Smooth muscle cell (in vitro differentiated cells): ENCODE data around the gene MYOF. TPM values are rescaled to one million over a fixed set of nuclear protein-coding genes. Genes with fewer than 3 reads are reported as not detected.

Source experiments
- DNase-seq: peaks from one replicate; lab custom pipeline; 2025; ENCODE audit not compliant: unreplicated experiment; lab: John Stamatoyannopoulos, UW
- H2AFZ ChIP-seq: fragments of 200-600 bp; sonication (generic); 2 replicates; pipeline ENCODE4 v1.6.0; 2016; ENCODE audit warnings: antibody characterized with exemption, low read depth, mild to moderate bottlenecking
- H3F3A ChIP-seq: fragments of 200-600 bp; sonication (generic); 2 replicates; pipeline ENCODE4 v1.6.0; 2017; ENCODE audit warnings: antibody characterized with exemption, low read depth
- H3K27ac ChIP-seq: fragments of 200-600 bp; sonication (generic); 2 replicates; pipeline ENCODE4 v1.5.1; 2016; ENCODE audit warnings: low read depth, mild to moderate bottlenecking
- H3K27me3 ChIP-seq: fragments of 200-600 bp; sonication (generic); 2 replicates; pipeline ENCODE4 v1.6.1; 2016; ENCODE audit warnings: low read depth, mild to moderate bottlenecking
- H3K36me3 ChIP-seq: fragments of 200-600 bp; sonication (generic); 2 replicates; pipeline ENCODE4 v1.5.1; 2016; ENCODE audit warnings: low read depth
- H3K4me1 ChIP-seq: fragments of 200-600 bp; sonication (generic); 2 replicates; pipeline ENCODE4 v1.5.1; 2016; ENCODE audit warnings: low read depth
- H3K4me2 ChIP-seq: fragments of 200-600 bp; sonication (generic); 2 replicates; pipeline ENCODE4 v1.6.0; 2016; ENCODE audit warnings: mild to moderate bottlenecking
- H3K4me3 ChIP-seq: fragments of 200-600 bp; sonication (generic); 2 replicates; pipeline ENCODE4 v1.5.1; 2016; ENCODE audit warnings: mild to moderate bottlenecking
- H3K79me2 ChIP-seq: fragments of 200-600 bp; sonication (generic); 2 replicates; pipeline ENCODE4 v1.6.0; 2016; ENCODE audit warnings: low read depth, mild to moderate bottlenecking
- H3K9ac ChIP-seq: fragments of 200-600 bp; sonication (generic); 2 replicates; pipeline ENCODE4 v1.6.0; 2016; ENCODE audit warnings: low read depth
- H3K9me3 ChIP-seq: fragments of 200-600 bp; sonication (generic); replicated peaks from 2 replicates; pipeline ENCODE4 v1.5.1; 2016; ENCODE audit warnings: low read depth
- H4K20me1 ChIP-seq: fragments of 200-600 bp; sonication (generic); 2 replicates; pipeline ENCODE4 v1.6.0; 2016; ENCODE audit warnings: low read depth
- CTCF ChIP-seq: fragments of 200-600 bp; sonication (generic); IDR thresholded peaks from 2 replicates; pipeline ENCODE4 v1.5.1; 2017; ENCODE audit warnings: borderline replicate concordance, mild to moderate bottlenecking, antibody characterized with exemption; ENCODE audit not compliant: insufficient read depth, poor library complexity, severe bottlenecking
- WGBS: methylation state at CpG from one replicate; pipeline ENCODE4 v1.1.7; 2016; ENCODE audit warnings: low lambda C conversion rate; 5-methylcytosine and 5-hydroxymethylcytosine counted together
- polyA plus RNA-seq: library from polyadenylated mRNA; unstranded; fragments of >200 nt; fragmentation: Nextera tagmentation; extraction: Ambion mirVana; gene quantifications from 2 replicates; pipeline ENCODE4 v1.2.1, GENCODE V29; 2016
- total RNA-seq: library from RNA; depleted of rRNA; stranded (reverse); fragments of >200 nt; gene quantifications from 2 replicates; pipeline ENCODE4 v1.2.3, GENCODE V29; 2014

The MYOF gene
- total and polyA plus RNA-seq, 2 experiments from 2014 or later = 29.6 to 99.5 TPM

GRCh38 chr10:93512565-93512964 is 30.4 kb upstream of the MYOF start:
- H3F3A ChIP-seq = no peaks in the 10 kb centered on the region
- no peak overlapping the region for H3K27ac ChIP-seq
- 94% methylated on average over 1 of the region's 1 CpG for WGBS
- TF ChIP-seq CTCF = no peak
- no peaks in the 10 kb centered on the region for H3K27me3 ChIP-seq
- H2AFZ ChIP-seq = no peak overlapping the region
- no peaks in the 10 kb centered on the region for H3K79me2 ChIP-seq
- H3K36me3 ChIP-seq = no peaks in the 10 kb centered on the region
- no peak for DNase-seq
- H3K4me2 ChIP-seq = no peak overlapping the region
- no peaks in the 10 kb centered on the region for H4K20me1 ChIP-seq
- no peaks in the 10 kb centered on the region for H3K9me3 ChIP-seq
- H3K4me1 ChIP-seq = no peaks in the 10 kb centered on the region
- no peak overlapping the region for H3K9ac ChIP-seq
- no peak overlapping the region for H3K4me3 ChIP-seq

- Histone ChIP-seq H3K27me3 (no peaks in the 10 kb centered on the region), H3K79me2 (no peaks in the 10 kb centered on the region), H3K4me2 (no peak overlapping the region), H3K9me3 (no peaks in the 10 kb centered on the region), H3K9ac (no peak overlapping the region), H3K27ac (no peak overlapping the region), H4K20me1 (no peaks in the 10 kb centered on the region), H2AFZ (no peak overlapping the region), H3F3A (no peaks in the 10 kb centered on the region), H3K4me1 (no peaks in the 10 kb centered on the region), H3K36me3 (no peaks in the 10 kb centered on the region), H3K4me3 (no peak overlapping the region)
- no peak for TF ChIP-seq CTCF
- no peak for DNase-seq
- WGBS = 97% methylated on average over 8 of the region's 8 CpGs
These were observed 27.7 kb upstream of the MYOF start for GRCh38 chr10:93509816-93510215.

- Histone ChIP-seq H3K9ac (no peak overlapping the region), H4K20me1 (no peaks in the 10 kb centered on the region), H3K79me2 (no peaks in the 10 kb centered on the region), H3K4me2 (no peak overlapping the region), H3K9me3 (no peaks in the 10 kb centered on the region), H3K36me3 (no peaks in the 10 kb centered on the region), H3K4me3 (no peak overlapping the region), H3K27me3 (no peaks in the 10 kb centered on the region), H2AFZ (no peak overlapping the region), H3F3A (no peaks in the 10 kb centered on the region), H3K27ac (no peak overlapping the region), H3K4me1 (no peaks in the 10 kb centered on the region)
- no peak for TF ChIP-seq CTCF
- WGBS = 100% methylated on average over 2 of the region's 2 CpGs
- no peak for DNase-seq
These were observed 22.9 kb upstream of the MYOF start for GRCh38 chr10:93505075-93505474.

- H4K20me1 ChIP-seq = no peaks in the 10 kb centered on the region
- H3K9ac ChIP-seq = no peak overlapping the region
- H3K79me2 ChIP-seq = peaks cover 3% of the 10 kb centered on the region
- no peak overlapping the region for H3K4me3 ChIP-seq
- peaks cover 7% of the 10 kb centered on the region for H3K4me1 ChIP-seq
- no peaks in the 10 kb centered on the region for H3F3A ChIP-seq
- H3K4me2 ChIP-seq = no peak overlapping the region
- H3K27me3 ChIP-seq = no peaks in the 10 kb centered on the region
- H3K27ac ChIP-seq = no peak overlapping the region
- WGBS = 93% methylated on average over 6 of the region's 6 CpGs
- no peak for DNase-seq
- no peak overlapping the region for H2AFZ ChIP-seq
- H3K9me3 ChIP-seq = no peaks in the 10 kb centered on the region
- H3K36me3 ChIP-seq = no peaks in the 10 kb centered on the region
- TF ChIP-seq CTCF = no peak
These were observed 20.9 kb upstream of the MYOF start for GRCh38 chr10:93503075-93503474.
